ENCODE data around the gene DNAAF8. TPM values are rescaled to one million over a fixed set of nuclear protein-coding genes. Genes with fewer than 3 reads are reported as not detected.
A peak's percentile ranks its signal among the peaks of the same experiment; 100 is the strongest.

DNAAF8 gene
- total and polyA plus RNA-seq, 2 experiments from 2014 or later, result 0.07 to 0.77 TPM

- DNase-seq (ENCODE audit: low read depth in 1 of 2, low spot score in 1 of 2), result peak; percentile 96 to 98
- Histone ChIP-seq H3K4me1 (ENCODE audit: low read depth) (peaks cover 4% of the 10 kb centered on the region), H3K36me3 (peaks cover 4% of the 10 kb centered on the region), H3K27ac (peak overlapping the region; percentile 65), H3K4me3 (peak overlapping the region; percentile 52), H3K9me3 (ENCODE audit: low read depth) (no peaks in the 10 kb centered on the region), H3K27me3 (no peaks in the 10 kb centered on the region)
- no peak for TF ChIP-seq CTCF (IDR thresholded peaks at IDR 0.05; ENCODE audit: low read depth, low read length)
These were observed 34.4 kb downstream of the DNAAF8 start for GRCh38 chr16:4768549-4769305.

- H3K27ac ChIP-seq, result peak overlapping the region; percentile 2
- peaks cover 4% of the 10 kb centered on the region for H3K4me1 ChIP-seq (ENCODE audit: low read depth)
- TF ChIP-seq CTCF (IDR thresholded peaks at IDR 0.05; ENCODE audit: low read depth, low read length), result no peak
- H3K9me3 ChIP-seq (ENCODE audit: low read depth), result no peaks in the 10 kb centered on the region
- H3K27me3 ChIP-seq, result no peaks in the 10 kb centered on the region
- no peak for DNase-seq (ENCODE audit: low read depth in 1 of 2, low spot score in 1 of 2)
- H3K36me3 ChIP-seq, result peaks cover 3% of the 10 kb centered on the region
- no peak overlapping the region for H3K4me3 ChIP-seq
These were observed 34.9 kb downstream of the DNAAF8 start for GRCh38 chr16:4769306-4769638.

GRCh38 chr16:4771646-4772045, 37.3 kb downstream of the DNAAF8 start:
- H3K36me3 ChIP-seq, result no peaks in the 10 kb centered on the region
- no peaks in the 10 kb centered on the region for H3K27me3 ChIP-seq
- H3K4me3 ChIP-seq, result no peak overlapping the region
- DNase-seq (ENCODE audit: low read depth in 1 of 2, low spot score in 1 of 2), result no peak
- TF ChIP-seq CTCF (IDR thresholded peaks at IDR 0.05; ENCODE audit: low read depth, low read length), result no peak
- no peak overlapping the region for H3K27ac ChIP-seq
- H3K9me3 ChIP-seq (ENCODE audit: low read depth), result no peaks in the 10 kb centered on the region
- H3K4me1 ChIP-seq (ENCODE audit: low read depth), result peaks cover 4% of the 10 kb centered on the region

GRCh38 chr16:4772351-4772750, 38.0 kb downstream of the DNAAF8 start:
- DNase-seq (ENCODE audit: low read depth in 1 of 2, low spot score in 1 of 2), result no peak
- H3K4me3 ChIP-seq, result no peak overlapping the region
- TF ChIP-seq CTCF (IDR thresholded peaks at IDR 0.05; ENCODE audit: low read depth, low read length), result no peak
- no peaks in the 10 kb centered on the region for H3K27me3 ChIP-seq
- peaks cover 4% of the 10 kb centered on the region for H3K4me1 ChIP-seq (ENCODE audit: low read depth)
- no peak overlapping the region for H3K27ac ChIP-seq
- H3K36me3 ChIP-seq, result no peaks in the 10 kb centered on the region
- no peaks in the 10 kb centered on the region for H3K9me3 ChIP-seq (ENCODE audit: low read depth)

- DNase-seq (ENCODE audit: low read depth in 1 of 2, low spot score in 1 of 2), result no peak
- H3K27ac ChIP-seq, result no peak overlapping the region
These were observed 40.7 kb downstream of the DNAAF8 start for GRCh38 chr16:4775005-4775404.

More at GRCh38 chr16:4775005-4775404, 40.7 kb downstream of the DNAAF8 start:
- no peak for TF ChIP-seq CTCF (IDR thresholded peaks at IDR 0.05; ENCODE audit: low read depth, low read length)
- Histone ChIP-seq H3K36me3 (no peaks in the 10 kb centered on the region), H3K4me3 (no peak overlapping the region), H3K4me1 (ENCODE audit: low read depth) (no peaks in the 10 kb centered on the region), H3K9me3 (ENCODE audit: low read depth) (no peaks in the 10 kb centered on the region), H3K27me3 (no peaks in the 10 kb centered on the region)
